BE2C (cell line): ENCODE results near the gene ZNF710.

Experiments
- DNase-seq: peaks from one replicate; pipeline ENCODE4 v3.0.0-alpha.2; 2020
- H3K27me3 ChIP-seq: fragments of 250-450 bp; sonication (Bioruptor Pico); 2 replicates; pipeline ENCODE4 v1.5.1; 2020; ENCODE audit warnings: mild to moderate bottlenecking
- H3K36me3 ChIP-seq: fragments of 250-450 bp; sonication (Bioruptor Pico); 2 replicates; pipeline ENCODE4 v1.5.1; 2020; ENCODE audit warnings: mild to moderate bottlenecking
- H3K4me1 ChIP-seq: fragments of 250-450 bp; sonication (Bioruptor Pico); 2 replicates; pipeline ENCODE4 v1.5.1; 2020
- H3K4me3 ChIP-seq: 2 replicates; pipeline ENCODE4 v1.5.1; 2011; ENCODE audit warnings: low read depth, low read length
- H3K9me3 ChIP-seq: fragments of 250-450 bp; sonication (Bioruptor Pico); 2 replicates; pipeline ENCODE4 v1.5.1; 2020
- TF ChIP-seq, protein P1 (sequence below): IDR thresholded peaks from 2 replicates; pipeline ENCODE4 v1.5.1; 2012; ENCODE audit warnings: mild to moderate bottlenecking, low read depth, low read length

Gene ZNF710

DNA sequence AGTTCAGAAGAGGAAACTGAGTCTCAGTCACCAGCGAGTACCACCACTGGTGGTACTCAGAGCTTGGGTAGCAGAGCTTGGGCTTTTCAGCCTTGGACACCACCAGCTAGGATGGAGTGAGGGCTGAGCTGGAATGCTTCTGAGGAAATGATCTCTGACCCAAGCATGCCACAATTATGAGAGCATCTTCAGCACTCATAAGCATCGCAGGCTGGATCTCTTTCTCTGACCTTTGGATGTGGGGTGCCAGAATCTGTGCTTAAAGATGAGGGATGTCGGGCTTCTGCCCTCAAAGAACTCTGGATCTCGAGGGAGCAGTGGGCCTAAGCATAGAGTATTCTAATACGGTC, 36.4 kb downstream of the ZNF710 start:
- Histone ChIP-seq H3K36me3 (no peaks in the 10 kb centered on the region), H3K27me3 (no peaks in the 10 kb centered on the region), H3K4me1 (peaks cover 12% of the 10 kb centered on the region), H3K9me3 (no peaks in the 10 kb centered on the region), H3K4me3 (no peak overlapping the region)
- TF ChIP-seq, protein P1, sequence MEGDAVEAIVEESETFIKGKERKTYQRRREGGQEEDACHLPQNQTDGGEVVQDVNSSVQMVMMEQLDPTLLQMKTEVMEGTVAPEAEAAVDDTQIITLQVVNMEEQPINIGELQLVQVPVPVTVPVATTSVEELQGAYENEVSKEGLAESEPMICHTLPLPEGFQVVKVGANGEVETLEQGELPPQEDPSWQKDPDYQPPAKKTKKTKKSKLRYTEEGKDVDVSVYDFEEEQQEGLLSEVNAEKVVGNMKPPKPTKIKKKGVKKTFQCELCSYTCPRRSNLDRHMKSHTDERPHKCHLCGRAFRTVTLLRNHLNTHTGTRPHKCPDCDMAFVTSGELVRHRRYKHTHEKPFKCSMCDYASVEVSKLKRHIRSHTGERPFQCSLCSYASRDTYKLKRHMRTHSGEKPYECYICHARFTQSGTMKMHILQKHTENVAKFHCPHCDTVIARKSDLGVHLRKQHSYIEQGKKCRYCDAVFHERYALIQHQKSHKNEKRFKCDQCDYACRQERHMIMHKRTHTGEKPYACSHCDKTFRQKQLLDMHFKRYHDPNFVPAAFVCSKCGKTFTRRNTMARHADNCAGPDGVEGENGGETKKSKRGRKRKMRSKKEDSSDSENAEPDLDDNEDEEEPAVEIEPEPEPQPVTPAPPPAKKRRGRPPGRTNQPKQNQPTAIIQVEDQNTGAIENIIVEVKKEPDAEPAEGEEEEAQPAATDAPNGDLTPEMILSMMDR = no peak
- DNase-seq = no peak

- Histone ChIP-seq H3K27me3 (no peaks in the 10 kb centered on the region), H3K4me1 (peaks cover 12% of the 10 kb centered on the region), H3K36me3 (no peaks in the 10 kb centered on the region), H3K9me3 (no peaks in the 10 kb centered on the region), H3K4me3 (no peak overlapping the region)
- TF ChIP-seq, protein P1 = no peak
- DNase-seq = no peak
These were observed 37.0 kb downstream of the ZNF710 start for GRCh38 chr15:90037961-90038631.

GRCh38 chr15:90038632-90039095, 37.5 kb downstream of the ZNF710 start:
- no peak for DNase-seq
- Histone ChIP-seq H3K4me3 (no peak overlapping the region), H3K27me3 (no peaks in the 10 kb centered on the region), H3K9me3 (no peaks in the 10 kb centered on the region), H3K4me1 (peaks cover 12% of the 10 kb centered on the region), H3K36me3 (no peaks in the 10 kb centered on the region)
- TF ChIP-seq, protein P1 = no peak

DNA sequence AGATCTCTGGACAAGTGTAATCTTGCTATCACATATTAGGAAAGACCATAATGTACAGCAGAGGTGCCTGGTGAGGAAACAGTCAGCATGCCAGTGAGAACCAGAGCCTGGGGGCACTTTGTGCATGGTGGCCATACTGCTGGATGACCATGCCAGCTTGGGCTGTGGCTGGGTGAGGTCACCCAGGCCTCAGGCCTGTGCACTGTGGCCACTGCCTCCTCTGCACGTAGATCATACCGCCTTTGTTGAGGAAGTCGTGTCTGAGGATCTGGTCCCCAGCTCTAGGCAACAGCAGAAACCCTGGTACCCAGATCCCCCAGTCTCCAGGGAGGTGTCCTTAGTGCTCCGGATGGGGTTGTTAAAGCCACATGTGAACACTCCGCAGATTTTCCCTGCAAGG, 38.9 kb downstream of the ZNF710 start:
- Histone ChIP-seq H3K9me3 (no peaks in the 10 kb centered on the region), H3K27me3 (no peaks in the 10 kb centered on the region), H3K4me3 (no peak overlapping the region), H3K4me1 (peaks cover 12% of the 10 kb centered on the region), H3K36me3 (no peaks in the 10 kb centered on the region)
- no peak for DNase-seq
- TF ChIP-seq, protein P1 = no peak

- no peaks in the 10 kb centered on the region for H3K36me3 ChIP-seq
- no peak for DNase-seq
- H3K9me3 ChIP-seq = no peaks in the 10 kb centered on the region
- H3K4me1 ChIP-seq = peaks cover 12% of the 10 kb centered on the region
- H3K27me3 ChIP-seq = no peaks in the 10 kb centered on the region
- no peak overlapping the region for H3K4me3 ChIP-seq
- TF ChIP-seq, protein P1 = no peak
These were observed 39.5 kb downstream of the ZNF710 start for GRCh38 chr15:90040618-90041017.

DNA sequence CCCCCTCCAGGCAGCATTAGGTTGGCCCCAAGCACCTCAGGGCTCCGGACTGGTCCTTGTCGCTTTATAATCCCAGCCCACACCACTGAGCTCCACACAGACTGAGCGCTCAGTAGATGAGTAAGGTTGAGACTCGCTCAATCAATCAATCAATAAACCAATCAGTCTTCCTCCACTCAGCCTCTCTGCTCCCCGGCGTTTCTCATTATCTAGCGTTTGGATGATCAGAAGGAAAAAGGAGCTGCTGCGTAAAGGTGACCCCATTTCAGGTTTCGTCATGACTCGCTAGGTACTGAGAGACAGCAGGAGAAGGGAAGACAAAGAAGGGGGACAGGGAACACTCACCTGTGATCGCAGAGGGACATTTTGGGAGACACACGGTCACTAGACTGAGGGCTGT, 41.2 kb downstream of the ZNF710 start:
- TF ChIP-seq, protein P1 = no peak
- Histone ChIP-seq H3K9me3 (no peaks in the 10 kb centered on the region), H3K36me3 (no peaks in the 10 kb centered on the region), H3K4me1 (peaks cover 11% of the 10 kb centered on the region), H3K27me3 (no peaks in the 10 kb centered on the region), H3K4me3 (no peak overlapping the region)
- no peak for DNase-seq
